Kidney epithelial cell (primary cell): ENCODE measurements around the gene B3GNT2. TPM values are rescaled to one million over a fixed set of nuclear protein-coding genes. Genes with fewer than 3 reads are reported as not detected.
"Not testable (repeated sequence)": the region's sequence is repeated elsewhere in the genome, so short reads cannot be mapped to it uniquely, and the experiment has no call there.

Experiments used
- DNase-seq: peaks from one replicate; pipeline ENCODE4 v3.0.0-alpha.2; 2010; ENCODE audit warnings: low read depth
- H3K27me3 ChIP-seq: 2 replicates; pipeline ENCODE4 v1.6.0; 2011; ENCODE audit warnings: low read length; ENCODE audit not compliant: control insufficient read depth, insufficient read depth
- H3K36me3 ChIP-seq: 2 replicates; pipeline ENCODE4 v1.5.1; 2011; ENCODE audit warnings: low read length; ENCODE audit not compliant: control insufficient read depth, insufficient read depth
- H3K4me3 ChIP-seq: 2 replicates; pipeline ENCODE4 v1.5.1; 2011; ENCODE audit warnings: low read depth, mild to moderate bottlenecking, control low read depth, low read length
- CTCF ChIP-seq: IDR thresholded peaks from 2 replicates; pipeline ENCODE4 v1.5.1; 2011; ENCODE audit warnings: mild to moderate bottlenecking, moderate library complexity, low read length, control low read depth, inconsistent platforms; ENCODE audit not compliant: insufficient read depth, poor library complexity, severe bottlenecking
- total RNA-seq: library from RNA; depleted of rRNA; stranded (reverse); fragments of >200 nt; gene quantifications from 2 replicates; pipeline ENCODE4 v1.2.3, GENCODE V29; 2015

B3GNT2 gene
- total RNA-seq, 1 donor from 2014 or later: 16.1 TPM

GRCh38 chr2:62152000-62152399 is 43.9 kb upstream of the B3GNT2 start:
- no peaks in the 10 kb centered on the region for H3K36me3 ChIP-seq
- H3K27me3 ChIP-seq: no peaks in the 10 kb centered on the region
- no peak for TF ChIP-seq CTCF
- no peak for DNase-seq
- no peak overlapping the region for H3K4me3 ChIP-seq

GRCh38 chr2:62156861-62157496 is 38.9 kb upstream of the B3GNT2 start:
- no peaks in the 10 kb centered on the region for H3K27me3 ChIP-seq
- no peak overlapping the region for H3K4me3 ChIP-seq
- no peaks in the 10 kb centered on the region for H3K36me3 ChIP-seq
- no peak for TF ChIP-seq CTCF
- DNase-seq: no peak

GRCh38 chr2:62158444-62159121 is 37.3 kb upstream of the B3GNT2 start:
- no peak for TF ChIP-seq CTCF
- DNase-seq: no peak
- no peaks in the 10 kb centered on the region for H3K36me3 ChIP-seq
- no peaks in the 10 kb centered on the region for H3K27me3 ChIP-seq
- H3K4me3 ChIP-seq: no peak overlapping the region

- H3K36me3 ChIP-seq, H3K27me3 ChIP-seq, H3K4me3 ChIP-seq: not testable (repeated sequence)
Measured at GRCh38 chr2:62160691-62161090, 35.2 kb upstream of the B3GNT2 start.

GRCh38 chr2:62163106-62163831 is 32.6 kb upstream of the B3GNT2 start:
- Histone ChIP-seq H3K4me3 (no peak overlapping the region), H3K36me3 (no peaks in the 10 kb centered on the region), H3K27me3 (no peaks in the 10 kb centered on the region)
- no peak for TF ChIP-seq CTCF
- DNase-seq: no peak

More at GRCh38 chr2:62160691-62161090, 35.2 kb upstream of the B3GNT2 start:
- not testable (repeated sequence) for DNase-seq

GRCh38 chr2:62163834-62164233 is 32.1 kb upstream of the B3GNT2 start:
- no peak for TF ChIP-seq CTCF
- no peak for DNase-seq
- H3K4me3 ChIP-seq: no peak overlapping the region
- no peaks in the 10 kb centered on the region for H3K36me3 ChIP-seq
- no peaks in the 10 kb centered on the region for H3K27me3 ChIP-seq
